Occipital lobe (tissue), 2 donors: ENCODE results near the gene ERP44. TPM values are rescaled to one million over a fixed set of nuclear protein-coding genes. Genes with fewer than 3 reads are reported as not detected.
A peak's percentile ranks its signal among the peaks of the same experiment; 100 is the strongest.
"Not testable (repeated sequence)": the region's sequence is repeated elsewhere in the genome, so short reads cannot be mapped to it uniquely, and the experiment has no call there.

ENCODE experiments used
- DNase-seq: peaks from one replicate; lab custom pipeline; 2025; lab: John Stamatoyannopoulos, UW
- total RNA-seq: library from RNA; depleted of rRNA; stranded (reverse); fragments of >200 nt; gene quantifications from one replicate; pipeline ENCODE4 v1.2.3, GENCODE V29; 2014

ERP44 gene
- 31.5 TPM for total RNA-seq

GRCh38 chr9:100098887-100099721 is at the start of gene ERP44, which contains the start of gene INVS:
ERP44 (minus strand) TSS chr9:100099000; CDS start chr9:100098840, 160 bp downstream.
INVS (plus strand) TSS chr9:100099243; CDS start chr9:100104522, 5,279 bp downstream.
- DNase-seq = peak; percentile 99

- DNase-seq = not testable (repeated sequence)
These were observed 47.2 kb upstream of the ERP44 start for GRCh38 chr9:100145976-100146375.

- DNase-seq = not testable (repeated sequence)
These were observed 46.6 kb upstream of the ERP44 start for GRCh38 chr9:100145167-100145934.

- not testable (repeated sequence) for DNase-seq
These were observed 43.1 kb upstream of the ERP44 start for GRCh38 chr9:100141862-100142261.

GRCh38 chr9:100140303-100140702 is 41.5 kb upstream of the ERP44 start:
- DNase-seq = not testable (repeated sequence)

- not testable (repeated sequence) for DNase-seq
These were observed 38.0 kb upstream of the ERP44 start for GRCh38 chr9:100136799-100137198.

GRCh38 chr9:100134731-100135130 is 35.9 kb upstream of the ERP44 start:
- no peak for DNase-seq

GRCh38 chr9:100131875-100132430 is 33.2 kb upstream of the ERP44 start:
- DNase-seq = no peak

- no peak for DNase-seq
These were observed 32.4 kb upstream of the ERP44 start for GRCh38 chr9:100131216-100131615.

GRCh38 chr9:100129772-100130171 is 31.0 kb upstream of the ERP44 start:
- DNase-seq = no peak

- no peak for DNase-seq
These were observed 27.6 kb upstream of the ERP44 start for GRCh38 chr9:100126423-100126822.

- DNase-seq = no peak
These were observed 27.1 kb upstream of the ERP44 start for GRCh38 chr9:100125910-100126309.

GRCh38 chr9:100125236-100125635 is 26.4 kb upstream of the ERP44 start:
- DNase-seq = no peak

GRCh38 chr9:100120286-100120685 is 21.5 kb upstream of the ERP44 start:
- DNase-seq = no peak

- DNase-seq = no peak
These were observed 18.5 kb upstream of the ERP44 start for GRCh38 chr9:100117316-100117715.

- no peak for DNase-seq
These were observed 14.0 kb upstream of the ERP44 start for GRCh38 chr9:100112677-100113336.

GRCh38 chr9:100111235-100111634 is 12.4 kb upstream of the ERP44 start:
- peak; percentile 54 for DNase-seq

- DNase-seq = no peak
These were observed 9.8 kb upstream of the ERP44 start for GRCh38 chr9:100108559-100108958.

GRCh38 chr9:100106616-100107015 is 7.8 kb upstream of the ERP44 start:
- no peak for DNase-seq

- no peak for DNase-seq
These were observed 7.1 kb upstream of the ERP44 start for GRCh38 chr9:100105861-100106260.

- no peak for DNase-seq
These were observed 5.5 kb upstream of the ERP44 start for GRCh38 chr9:100104314-100104713.

GRCh38 chr9:100101608-100102007 is 2.8 kb upstream of the ERP44 start:
- no peak for DNase-seq
